OCI-LY1 (cell line): Measurements from ENCODE around the gene CLTC.
A peak's percentile ranks its signal among the peaks of the same experiment; 100 is the strongest.
"Not testable (repeated sequence)": the region's sequence is repeated elsewhere in the genome, so short reads cannot be mapped to it uniquely, and the experiment has no call there.

Experiments used
- H2AFZ ChIP-seq: fragments of 200-600 bp; sonication (generic), shearing (Covaris generic); 2 replicates; pipeline ENCODE4 v1.6.0; 2014; ENCODE audit warnings: antibody characterized with exemption, mild to moderate bottlenecking, low read length
- H3F3A ChIP-seq: fragments of 200-600 bp; sonication (generic), shearing (Covaris generic); 2 replicates; pipeline ENCODE4 v1.6.0; 2014; ENCODE audit warnings: mild to moderate bottlenecking, antibody characterized with exemption, low read length, moderate library complexity; ENCODE audit not compliant: insufficient read depth
- H3K27ac ChIP-seq: fragments of 200-600 bp; sonication (generic); 2 replicates; pipeline ENCODE4 v1.5.1; 2014; ENCODE audit warnings: low read length, mixed run types, mild to moderate bottlenecking, low read depth; ENCODE audit not compliant: poor library complexity, severe bottlenecking
- H3K27me3 ChIP-seq: fragments of 200-600 bp; sonication (generic); 2 replicates; pipeline ENCODE4 v1.6.0; 2014; ENCODE audit warnings: antibody characterized with exemption, mild to moderate bottlenecking, low read length, moderate library complexity; ENCODE audit not compliant: insufficient read depth
- H3K36me3 ChIP-seq: fragments of 200-600 bp; sonication (generic); 2 replicates; pipeline ENCODE4 v1.6.1; 2014; ENCODE audit warnings: mild to moderate bottlenecking, antibody characterized with exemption, low read length, moderate library complexity, mixed read lengths; ENCODE audit not compliant: insufficient read depth
- H3K4me1 ChIP-seq: fragments of 200-600 bp; sonication (generic); 2 replicates; pipeline ENCODE4 v1.5.1; 2014; ENCODE audit warnings: mild to moderate bottlenecking, low read length, moderate library complexity; ENCODE audit not compliant: insufficient read depth, severe bottlenecking
- H3K4me2 ChIP-seq: fragments of 200-600 bp; sonication (generic), shearing (Covaris generic); 2 replicates; pipeline ENCODE4 v1.6.1; 2014; ENCODE audit warnings: low read length
- H3K4me3 ChIP-seq: fragments of 200-600 bp; sonication (generic); 2 replicates; pipeline ENCODE4 v1.5.1; 2014; ENCODE audit warnings: low read length, low read depth, mild to moderate bottlenecking, mixed read lengths; ENCODE audit not compliant: poor library complexity, severe bottlenecking
- H3K79me2 ChIP-seq: fragments of 200-600 bp; shearing (Covaris generic); 2 replicates; pipeline ENCODE4 v1.6.1; 2016; ENCODE audit warnings: mixed run types, low read length, mixed read lengths; ENCODE audit not compliant: insufficient read depth
- H3K9ac ChIP-seq: fragments of 200-600 bp; sonication (generic), shearing (Covaris generic); 2 replicates; pipeline ENCODE4 v1.6.1; 2014; ENCODE audit warnings: mild to moderate bottlenecking, low read length, mixed read lengths
- H3K9me2 ChIP-seq: fragments of 200-600 bp; sonication (generic), shearing (Covaris generic); 2 replicates; pipeline ENCODE4 v1.6.1; 2014; ENCODE audit warnings: low read depth, mild to moderate bottlenecking, low read length, mixed read lengths
- H3K9me3 ChIP-seq: fragments of 200-600 bp; shearing (Covaris generic); 2 replicates; pipeline ENCODE4 v1.6.1; 2014; ENCODE audit warnings: low read length, mixed read lengths
- H4K20me1 ChIP-seq: fragments of 200-600 bp; sonication (generic), shearing (Covaris generic); 2 replicates; pipeline ENCODE4 v1.6.0; 2016; ENCODE audit warnings: mild to moderate bottlenecking, low read length; ENCODE audit not compliant: insufficient read depth
- CTCF ChIP-seq: fragments of 200-600 bp; sonication (generic), shearing (Covaris generic); IDR thresholded peaks from 2 replicates; pipeline ENCODE4 v1.5.1; 2017; ENCODE audit warnings: mild to moderate bottlenecking, antibody characterized with exemption, low read length, moderate library complexity, mixed read lengths
- EZH2 ChIP-seq: fragments of 200-600 bp; sonication (generic), shearing (Covaris generic); IDR thresholded peaks from 2 replicates; pipeline ENCODE4 v1.8.0; 2017; ENCODE audit warnings: borderline replicate concordance, mixed run types, mild to moderate bottlenecking, antibody characterized with exemption, low read length, moderate library complexity, mixed read lengths

CLTC gene

DNA sequence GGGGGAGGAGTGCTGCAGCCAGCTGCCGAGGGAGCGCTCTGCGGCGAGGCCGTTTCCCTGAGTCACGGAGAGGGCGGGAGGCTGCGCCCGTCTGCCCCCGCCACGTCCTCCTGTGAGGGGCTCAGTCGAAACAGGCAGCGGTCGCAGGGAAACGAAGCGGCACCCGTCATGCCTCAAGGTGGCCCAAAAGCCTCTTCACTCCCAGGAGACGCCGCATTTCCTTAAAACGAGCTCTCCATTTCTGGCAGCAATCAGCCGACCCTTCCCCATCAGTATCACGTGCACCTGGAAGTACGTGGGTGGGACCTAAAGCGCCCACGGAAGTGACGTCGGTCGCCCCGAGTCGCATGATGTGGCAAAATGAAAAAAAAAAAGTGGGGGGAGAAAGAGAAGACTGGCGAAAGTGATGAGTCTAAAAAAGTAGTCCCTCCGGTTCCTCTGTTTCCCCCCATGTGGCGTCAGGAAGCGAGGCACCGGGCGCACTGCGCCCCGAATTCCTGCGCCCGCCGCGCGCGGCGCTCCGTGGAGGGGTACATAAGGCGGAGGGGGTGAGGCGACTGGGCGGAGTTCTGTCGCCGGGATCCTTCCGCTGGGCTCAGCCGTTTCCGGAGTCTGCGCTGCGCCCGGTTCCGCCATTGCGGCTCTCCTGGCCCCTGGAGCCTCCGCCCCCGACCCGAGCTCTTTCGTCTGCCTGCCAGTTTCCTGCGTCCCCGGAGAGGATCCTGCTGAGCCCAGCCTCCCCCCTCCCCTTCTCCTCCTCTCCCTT lies at the start of gene CLTC:
TSS of gene CLTC (plus strand) at position 598 of the 766 bp plus-strand sequence. CDS start 237 bp downstream, outside the sequence.
- peaks cover 46% of the 10 kb centered on the region for H3K79me2 ChIP-seq

DNA sequence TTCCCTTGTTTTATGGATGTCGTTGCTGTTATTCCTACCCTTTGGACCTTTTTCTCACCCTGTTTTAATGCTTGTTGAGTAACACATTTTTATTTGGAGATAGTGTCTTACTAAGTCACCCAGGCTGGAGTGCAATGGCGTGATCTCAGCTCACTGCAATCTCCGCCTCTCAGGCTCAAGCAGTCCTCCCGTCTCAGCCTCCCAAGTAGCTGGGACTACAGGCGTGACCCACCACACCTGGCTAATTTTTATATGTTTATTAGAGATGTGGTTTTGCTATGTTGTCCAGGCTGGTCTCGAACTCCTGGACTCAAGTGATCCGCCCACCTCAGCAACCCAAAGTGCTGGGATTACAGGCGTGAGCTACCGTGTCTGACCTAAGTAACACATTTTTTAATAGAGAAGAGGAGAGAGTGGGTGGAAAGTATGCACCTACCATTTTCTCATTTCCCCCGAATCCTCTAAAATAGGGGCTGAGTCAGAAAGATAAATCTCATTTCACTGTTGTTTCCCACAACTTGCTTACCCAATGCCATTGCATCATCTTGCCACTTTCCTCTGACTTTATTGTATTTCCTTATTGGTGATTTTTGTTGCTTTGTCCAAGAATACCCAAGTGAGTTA lies 47.3 kb upstream of the CLTC start:
- H3K27ac ChIP-seq = no peak overlapping the region
- no peaks in the 10 kb centered on the region for H3F3A ChIP-seq
- no peak overlapping the region for H2AFZ ChIP-seq
- no peaks in the 10 kb centered on the region for H3K27me3 ChIP-seq
- peaks cover 12% of the 10 kb centered on the region; the same call in 1 of the 2 replicates for H3K36me3 ChIP-seq
- TF ChIP-seq EZH2 = no peak
- TF ChIP-seq CTCF = no peak
- H3K9me3 ChIP-seq = no peaks in the 10 kb centered on the region
- H3K79me2 ChIP-seq = no peaks in the 10 kb centered on the region
- H3K4me2 ChIP-seq = no peak overlapping the region
- H3K9ac ChIP-seq = no peak overlapping the region
- H3K9me2 ChIP-seq = no peaks in the 10 kb centered on the region
- no peaks in the 10 kb centered on the region for H3K4me1 ChIP-seq
- H4K20me1 ChIP-seq = no peaks in the 10 kb centered on the region
- H3K4me3 ChIP-seq = no peak overlapping the region

More for the DNA sequence above, at the start of gene CLTC:
- Histone ChIP-seq H3K9ac (peak within 1 kb of the TSS; percentile 100), H2AFZ (no peak within 1 kb of the TSS; the same call in 1 of the 2 replicates), H3K9me2 (no peaks in the 10 kb centered on the region), H3K4me2 (peak within 1 kb of the TSS; percentile 73), H3K27me3 (no peaks in the 10 kb centered on the region), H3K4me3 (peak within 1 kb of the TSS; percentile 97), H3F3A (no peaks in the 10 kb centered on the region), H3K27ac (peak within 1 kb of the TSS; percentile 93), H3K4me1 (peaks cover 48% of the 10 kb centered on the region), H4K20me1 (0 out of 2 replicates have a peak, but pooled peaks cover 7% of the 10 kb centered on the region), H3K9me3 (no peaks in the 10 kb centered on the region), H3K36me3 (peaks cover 30% of the 10 kb centered on the region; the same call in 1 of the 2 replicates)
- TF ChIP-seq CTCF (no peak), EZH2 (no peak)

GRCh38 chr17:59584168-59584567 lies 35.5 kb upstream of the CLTC start:
- H3K4me1 ChIP-seq, H3K9me2 ChIP-seq, H3K36me3 ChIP-seq, H3F3A ChIP-seq, H3K27ac ChIP-seq, H3K27me3 ChIP-seq, H3K9ac ChIP-seq, H3K4me3 ChIP-seq, H3K4me2 ChIP-seq, H2AFZ ChIP-seq, H4K20me1 ChIP-seq, H3K79me2 ChIP-seq, H3K9me3 ChIP-seq: not testable (repeated sequence)
